Uterus (tissue), 4 donors: ENCODE data around the gene BABAM2. TPM values are rescaled to one million over a fixed set of nuclear protein-coding genes. Genes with fewer than 3 reads are reported as not detected.

Experiments used
- DNase-seq, 2 donors: peaks; one replicate each; pipeline ENCODE4 v3.0.0-alpha.2; 2019 to 2020
- H3K27ac ChIP-seq, 2 donors: fragments of 200-600 bp; sonication (generic); 1 replicate in 1 of 2; 2 replicates in 1 of 2; pipeline ENCODE4 v1.5.1; 2016 to 2018
- H3K27me3 ChIP-seq, 2 donors: fragments of 200-600 bp; sonication (generic); one replicate each; pipeline ENCODE4 v1.5.1; 2018 to 2019; ENCODE audit warnings: control low read depth in 1 of 2
- H3K36me3 ChIP-seq, 2 donors: fragments of 200-600 bp; sonication (generic); one replicate each; pipeline ENCODE4 v1.5.1; 2019; ENCODE audit warnings: control low read depth in 1 of 2
- H3K4me1 ChIP-seq, 2 donors: fragments of 200-600 bp; sonication (generic); one replicate each; pipeline ENCODE4 v1.5.1; 2018 to 2019; ENCODE audit warnings: control low read depth in 1 of 2
- H3K4me3 ChIP-seq, 2 donors: fragments of 200-600 bp; sonication (generic); 1 replicate in 1 of 2; 2 replicates in 1 of 2; pipeline ENCODE4 v1.5.1; 2018 to 2019; ENCODE audit warnings: mild to moderate bottlenecking in 1 of 2
- H3K9me3 ChIP-seq, 2 donors: fragments of 200-600 bp; sonication (generic); one replicate each; pipeline ENCODE4 v1.5.1; 2019; ENCODE audit warnings: control low read depth in 1 of 2
- POLR2A ChIP-seq, 2 donors: fragments of 450-650 bp; IDR thresholded peaks; one replicate each; pipeline ENCODE4 v1.6.1; 2016; ENCODE audit warnings: antibody characterized with exemption in 2 of 2, mild to moderate bottlenecking in 1 of 2, moderate library complexity in 1 of 2
- intact Hi-C: fragments of 100-400 bp; cut with DNase I; formaldehyde crosslinking; loops from one replicate; pipeline ENCODE4 v1.15.1; 2023; ENCODE audit warnings: low total_unique reads
- total RNA-seq, 4 donors: library from RNA; depleted of rRNA in 3 of 4; stranded (reverse); fragments of >200 nt in 3 of 4; gene quantifications; one replicate each; pipeline versions ENCODE4 v1.1.0 to v1.2.4, GENCODE V29; 2014 to 2023
- TF ChIP-seq, protein P1 (sequence below), 4 experiments: fragments of 200-600 bp in 2 of 4; fragments of 450-650 bp in 2 of 4; sonication (generic) in 2 of 4; IDR thresholded peaks; one replicate each; pipeline ENCODE4 v1.5.1; 2016 to 2019; ENCODE audit warnings: antibody characterized with exemption in 4 of 4, mild to moderate bottlenecking in 2 of 4, moderate library complexity in 1 of 4
- donor health status: DM: yes; HTN: yes; CAD: no.

The BABAM2 gene
- total RNA-seq, 4 donors from 2014 or later: 24.1 to 62.1 (median 32.5) TPM

DNA sequence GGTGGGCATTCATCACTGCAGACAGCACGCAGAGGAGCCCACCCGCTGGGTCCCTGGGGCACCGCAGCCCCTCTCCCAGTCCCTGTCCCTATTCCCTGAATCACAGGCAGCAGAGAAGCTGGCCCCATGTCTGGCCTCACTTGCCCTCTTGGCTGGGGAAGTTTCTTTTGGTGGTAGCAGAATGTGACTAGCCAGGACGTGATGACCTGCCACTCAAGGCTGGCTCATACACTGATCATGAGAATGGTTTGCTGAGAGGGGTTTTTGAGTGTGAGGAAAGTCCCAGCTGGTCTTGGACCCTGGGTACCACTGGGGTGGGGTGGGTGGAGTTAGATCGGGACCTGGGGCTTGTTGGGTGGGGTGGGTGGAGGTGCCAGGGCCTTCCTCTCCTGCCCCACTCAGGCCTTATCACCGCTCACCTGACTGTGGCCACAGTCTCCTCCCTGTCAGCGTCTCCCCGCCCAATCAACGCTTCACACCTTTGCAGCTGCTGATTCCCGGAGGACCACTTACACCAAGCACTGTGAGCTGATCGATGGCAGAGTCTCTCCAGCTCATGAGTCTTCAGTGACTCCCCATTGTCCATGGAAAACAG, 473.3 kb downstream of the BABAM2 start:
- no peaks in the 10 kb centered on the region for H3K36me3 ChIP-seq
- intact Hi-C loops: no loop called here
- no peaks in the 10 kb centered on the region for H3K9me3 ChIP-seq
- no peaks in the 10 kb centered on the region for H3K4me1 ChIP-seq
- no peak for DNase-seq
- H3K27me3 ChIP-seq: no peaks in the 10 kb centered on the region
- no peak for TF ChIP-seq POLR2A (IDR thresholded peaks at IDR 0.05)
- no peak overlapping the region for H3K27ac ChIP-seq
- no peak overlapping the region for H3K4me3 ChIP-seq

- Histone ChIP-seq H3K27ac (no peak overlapping the region), H3K9me3 (no peaks in the 10 kb centered on the region), H3K4me3 (no peak overlapping the region), H3K4me1 (no peaks in the 10 kb centered on the region), H3K27me3 (no peaks in the 10 kb centered on the region), H3K36me3 (no peaks in the 10 kb centered on the region)
- no peak for DNase-seq
- intact Hi-C loops: no loop called here
- TF ChIP-seq, protein P1, sequence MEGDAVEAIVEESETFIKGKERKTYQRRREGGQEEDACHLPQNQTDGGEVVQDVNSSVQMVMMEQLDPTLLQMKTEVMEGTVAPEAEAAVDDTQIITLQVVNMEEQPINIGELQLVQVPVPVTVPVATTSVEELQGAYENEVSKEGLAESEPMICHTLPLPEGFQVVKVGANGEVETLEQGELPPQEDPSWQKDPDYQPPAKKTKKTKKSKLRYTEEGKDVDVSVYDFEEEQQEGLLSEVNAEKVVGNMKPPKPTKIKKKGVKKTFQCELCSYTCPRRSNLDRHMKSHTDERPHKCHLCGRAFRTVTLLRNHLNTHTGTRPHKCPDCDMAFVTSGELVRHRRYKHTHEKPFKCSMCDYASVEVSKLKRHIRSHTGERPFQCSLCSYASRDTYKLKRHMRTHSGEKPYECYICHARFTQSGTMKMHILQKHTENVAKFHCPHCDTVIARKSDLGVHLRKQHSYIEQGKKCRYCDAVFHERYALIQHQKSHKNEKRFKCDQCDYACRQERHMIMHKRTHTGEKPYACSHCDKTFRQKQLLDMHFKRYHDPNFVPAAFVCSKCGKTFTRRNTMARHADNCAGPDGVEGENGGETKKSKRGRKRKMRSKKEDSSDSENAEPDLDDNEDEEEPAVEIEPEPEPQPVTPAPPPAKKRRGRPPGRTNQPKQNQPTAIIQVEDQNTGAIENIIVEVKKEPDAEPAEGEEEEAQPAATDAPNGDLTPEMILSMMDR (IDR thresholded peaks at IDR 0.05): no peak
- TF ChIP-seq POLR2A (IDR thresholded peaks at IDR 0.05): no peak
These were observed 474.1 kb downstream of the BABAM2 start for GRCh38 chr2:28364610-28365009.

GRCh38 chr2:28365158-28365557, 474.6 kb downstream of the BABAM2 start:
- no peaks in the 10 kb centered on the region for H3K4me1 ChIP-seq
- intact Hi-C loops: no loop called here
- no peaks in the 10 kb centered on the region for H3K36me3 ChIP-seq
- no peaks in the 10 kb centered on the region for H3K27me3 ChIP-seq
- H3K27ac ChIP-seq: no peak overlapping the region
- H3K9me3 ChIP-seq: no peaks in the 10 kb centered on the region
- H3K4me3 ChIP-seq: no peak overlapping the region
- DNase-seq: no peak
- no peak for TF ChIP-seq POLR2A (IDR thresholded peaks at IDR 0.05)
- TF ChIP-seq, protein P1 (IDR thresholded peaks at IDR 0.05): no peak

DNA sequence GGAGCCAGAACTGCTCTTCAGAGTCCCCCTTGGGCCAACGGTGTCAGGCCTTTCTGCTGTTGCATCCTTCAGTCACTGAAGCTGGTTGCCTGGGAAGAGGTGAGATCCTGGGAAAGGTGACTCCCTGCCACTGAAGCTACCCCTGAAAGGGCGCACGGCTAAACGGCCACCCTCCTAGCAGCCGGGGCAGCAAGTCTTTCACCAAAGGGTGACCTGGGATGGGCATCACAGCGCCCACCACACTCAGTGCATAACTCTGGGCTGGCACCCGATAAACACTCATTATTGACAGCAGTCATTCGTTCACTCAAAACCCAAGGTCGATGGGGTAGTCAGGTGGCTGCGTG, 475.6 kb downstream of the BABAM2 start:
- Histone ChIP-seq H3K27ac (no peak overlapping the region), H3K4me1 (no peaks in the 10 kb centered on the region), H3K36me3 (no peaks in the 10 kb centered on the region), H3K4me3 (no peak overlapping the region), H3K27me3 (no peaks in the 10 kb centered on the region), H3K9me3 (no peaks in the 10 kb centered on the region)
- TF ChIP-seq, protein P1 (IDR thresholded peaks at IDR 0.05): no peak
- no peak for TF ChIP-seq POLR2A (IDR thresholded peaks at IDR 0.05)
- no peak for DNase-seq
- intact Hi-C loops: no loop called here

- Histone ChIP-seq H3K9me3 (no peaks in the 10 kb centered on the region), H3K27me3 (no peaks in the 10 kb centered on the region), H3K4me3 (no peak overlapping the region), H3K36me3 (no peaks in the 10 kb centered on the region), H3K4me1 (no peaks in the 10 kb centered on the region), H3K27ac (no peak overlapping the region)
- intact Hi-C loops: no loop called here
- no peak for TF ChIP-seq POLR2A (IDR thresholded peaks at IDR 0.05)
- no peak for DNase-seq
These were observed 476.2 kb downstream of the BABAM2 start for GRCh38 chr2:28366496-28367282.

DNA sequence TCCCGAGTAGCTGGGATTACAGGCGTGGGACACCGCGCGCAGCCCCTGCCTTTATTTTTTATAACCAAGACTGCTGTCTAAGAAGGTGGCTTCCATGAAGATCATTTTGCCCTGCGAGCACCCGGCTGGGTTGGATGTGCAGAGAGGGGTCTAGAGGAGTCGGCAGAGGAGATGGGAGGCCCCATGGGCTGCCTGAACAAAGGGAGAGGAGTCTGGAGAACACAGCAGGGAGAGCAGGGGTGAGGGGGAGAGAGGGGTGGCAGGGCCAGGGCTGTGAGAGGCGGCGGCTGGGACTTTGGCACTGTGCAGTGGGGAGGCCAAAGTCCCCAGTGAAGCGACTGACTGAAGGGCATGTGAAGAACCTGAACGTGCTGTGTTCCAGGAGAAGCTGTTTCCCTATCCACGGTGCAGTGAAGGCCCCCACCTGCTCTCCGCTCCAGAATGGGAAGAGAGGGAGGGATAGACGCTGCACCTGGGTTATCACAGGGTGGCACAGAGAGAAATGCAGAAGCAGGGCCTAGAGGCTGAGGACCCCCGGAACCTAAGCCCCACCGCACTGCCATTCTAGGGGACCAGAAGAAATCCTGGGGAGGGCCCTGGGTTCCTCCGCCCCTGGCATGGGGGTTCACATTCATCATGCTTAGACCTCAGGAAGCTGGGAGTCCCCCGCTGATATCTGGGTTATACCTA, 477.3 kb downstream of the BABAM2 start:
- TF ChIP-seq, protein P1 (IDR thresholded peaks at IDR 0.05): no peak
- no peak for TF ChIP-seq POLR2A (IDR thresholded peaks at IDR 0.05)
- DNase-seq: no peak
- H3K4me1 ChIP-seq: no peaks in the 10 kb centered on the region
- intact Hi-C loops: no loop called here
- H3K27ac ChIP-seq: no peak overlapping the region
- H3K36me3 ChIP-seq: no peaks in the 10 kb centered on the region
- no peaks in the 10 kb centered on the region for H3K27me3 ChIP-seq
- no peak overlapping the region for H3K4me3 ChIP-seq
- no peaks in the 10 kb centered on the region for H3K9me3 ChIP-seq
